GM12878 (cell line): ENCODE results near the gene PLEKHM2. TPM values are rescaled to one million over a fixed set of nuclear protein-coding genes. Genes with fewer than 3 reads are reported as not detected.

Source experiments
- ATAC-seq: fragments of 200-7000 bp; cut with Tn5 transposase; 3 replicates; pipeline ENCODE4 v1.9.1; 2020; ENCODE audit warnings: mild to moderate bottlenecking, moderate library complexity
- BruUV-seq: library from RNA; stranded (reverse); fragments of 400-500 nt; replicated peaks from 2 replicates; lab custom pipeline; 2021; lab: Mats Ljungman, UMichigan
- CTCF ChIA-PET: fragments of 300-600 bp; sonication (Branson Sonifier 250); formaldehyde crosslinking; extraction: SDS; loops from one replicate; lab custom pipeline; 2021; ENCODE audit warnings: inconsistent platforms; lab: Yijun Ruan, JAX
- POLR2A ChIA-PET: fragments of 350-600 bp; formaldehyde crosslinking; extraction: SDS; loops from one replicate; lab custom pipeline; 2021; ENCODE audit warnings: inconsistent platforms; lab: Charles Lee
- RAD21 ChIA-PET: fragments of 300-600 bp; sonication (Branson Sonifier 250); formaldehyde crosslinking; loops from one replicate; lab custom pipeline; 2023; ENCODE audit warnings: antibody characterized with exemption; ENCODE audit not compliant: unreplicated experiment; lab: Charles Lee
- SMC1A ChIA-PET: fragments of 300-600 bp; sonication (Branson Sonifier 250); formaldehyde crosslinking; loops from one replicate; lab custom pipeline; 2023; ENCODE audit not compliant: unreplicated experiment, uncharacterized antibody; lab: Charles Lee
- DNase-seq: peaks from one replicate; pipeline ENCODE4 v3.0.0-alpha.2; 2011; ENCODE audit warnings: low read depth, low spot score
- FAIRE-seq: peaks from 3 replicates; lab custom pipeline; 2011; peaks lifted over from hg19 to GRCh38; lab: Jason Lieb, UNC
- H2AFZ ChIP-seq: 2 replicates; pipeline ENCODE4 v1.6.0; 2011; ENCODE audit warnings: low read depth, low read length, control low read depth; ENCODE audit not compliant: control insufficient read depth
- H3K27ac ChIP-seq: 2 replicates; pipeline ENCODE4 v1.5.1; 2011; ENCODE audit warnings: control low read depth; ENCODE audit not compliant: control insufficient read depth, insufficient read depth
- H3K27me3 ChIP-seq, 2 experiments: replicated peaks in 1 of 2; 2 replicates each; pipeline versions ENCODE4 v1.6.0 to v1.6.1; 2011; ENCODE audit warnings: low read length in 1 of 2; ENCODE audit not compliant: control insufficient read depth in 2 of 2, insufficient read depth in 2 of 2
- H3K36me3 ChIP-seq, 2 experiments: 2 replicates each; pipeline ENCODE4 v1.5.1; 2011; ENCODE audit warnings: low read length in 1 of 2; ENCODE audit not compliant: control insufficient read depth in 2 of 2, insufficient read depth in 2 of 2
- H3K4me1 ChIP-seq: 2 replicates; pipeline ENCODE4 v1.6.1; 2011; ENCODE audit warnings: mild to moderate bottlenecking, low read length, moderate library complexity, mixed read lengths; ENCODE audit not compliant: control insufficient read depth, insufficient read depth
- H3K4me2 ChIP-seq: 2 replicates; pipeline ENCODE4 v1.6.0; 2011; ENCODE audit warnings: control low read depth; ENCODE audit not compliant: control insufficient read depth, insufficient read depth
- H3K4me3 ChIP-seq: fragments of 200-600 bp; sonication (generic); 2 replicates; pipeline ENCODE4 v1.5.1; 2016
- H3K79me2 ChIP-seq: 2 replicates; pipeline ENCODE4 v1.6.0; 2011; ENCODE audit warnings: low read length; ENCODE audit not compliant: control insufficient read depth, insufficient read depth
- H3K9ac ChIP-seq: 2 replicates; pipeline ENCODE4 v1.8.0; 2011; ENCODE audit warnings: low read length, control low read depth, mixed read lengths; ENCODE audit not compliant: control insufficient read depth, insufficient read depth
- H3K9me3 ChIP-seq: replicated peaks from 3 replicates; pipeline ENCODE4 v1.5.1; 2011; ENCODE audit warnings: mild to moderate bottlenecking, low read length; ENCODE audit not compliant: control insufficient read depth, insufficient read depth
- H4K20me1 ChIP-seq: 2 replicates; pipeline ENCODE4 v1.6.0; 2011; ENCODE audit not compliant: control insufficient read depth, insufficient read depth
- IRF5 ChIP-seq: fragments of 450-650 bp; IDR thresholded peaks from 2 replicates; pipeline ENCODE4 v1.6.1; 2017; ENCODE audit warnings: borderline replicate concordance
- NBN ChIP-seq: fragments of 450-650 bp; IDR thresholded peaks from 2 replicates; pipeline ENCODE4 v1.6.1; 2016
- ZBTB11 ChIP-seq: fragments of 450-650 bp; formaldehyde crosslinking; IDR thresholded peaks from 2 replicates; pipeline ENCODE4 v1.5.0; 2022; ENCODE audit warnings: mild to moderate bottlenecking, missing genetic modification characterization
- WGBS: methylation state at CpG from one replicate; pipeline ENCODE4 v1.1.6; 2016; ENCODE audit warnings: low lambda C conversion rate; ENCODE audit not compliant: insufficient replicate concordance, insufficient coverage; ENCODE audit errors: missing lambda C conversion rate; 5-methylcytosine and 5-hydroxymethylcytosine counted together
- in situ Hi-C: fragments of 300-500 bp; cut with MboI; formaldehyde crosslinking; loops from 9 replicates; pipeline ENCODE4 v1.14.3; 2018; ENCODE audit warnings: mixed read lengths
- intact Hi-C: fragments of 100-400 bp; cut with micrococcal nuclease; formaldehyde crosslinking; loops from one replicate; pipeline ENCODE4 v1.14.2; 2022; ENCODE audit not compliant: unreplicated experiment
- polyA plus RNA-seq, 11 experiments: library from polyadenylated mRNA; depleted of rRNA in 4 of 11; unstranded in 6 of 11; stranded (reverse) in 5 of 11; fragments of >200 nt; fragmentation: Nextera tagmentation in 4 of 11; fragmentation: Illumina TruSeq in 1 of 11; extraction: Ambion mirVana in 4 of 11; extraction: Trizol in 1 of 11; gene quantifications; 1 replicate in 1 of 11; 2 replicates in 10 of 11; pipeline versions ENCODE4 v1.2.1 to v1.2.3, GENCODE V29; 2011 to 2016; ENCODE audit warnings: inconsistent platforms in 2 of 11, missing spikeins in 2 of 11, low read depth in 1 of 11
- total RNA-seq, 4 experiments: library from RNA; depleted of rRNA in 3 of 4; stranded (reverse); fragments of >200 nt in 3 of 4; fragmentation: Illumina TruSeq in 1 of 4; extraction: Trizol in 1 of 4; gene quantifications; 2 replicates each; pipeline versions ENCODE4 v1.2.1 to v1.2.3, GENCODE V29; 2013 to 2021
- TF ChIP-seq, protein P1 (sequence below): IDR thresholded peaks from 2 replicates; pipeline ENCODE4 v1.6.1; 2012; ENCODE audit warnings: improper control_type of control experiment, low read depth, low read length; ENCODE audit not compliant: insufficient replicate concordance
- TF ChIP-seq, protein P2 (sequence below): fragments of 450-650 bp; IDR thresholded peaks from 2 replicates; pipeline ENCODE4 v1.6.1; 2017; ENCODE audit warnings: low read depth, mild to moderate bottlenecking, moderate library complexity
- TF ChIP-seq, protein P3 (sequence below): fragments of 450-650 bp; IDR thresholded peaks from 2 replicates; pipeline ENCODE4 v1.6.1; 2017; ENCODE audit warnings: antibody characterized with exemption, mild to moderate bottlenecking, moderate library complexity

The PLEKHM2 gene
- total and polyA plus RNA-seq, 10 of the 15 experiments (the other 5 are each of a cell fraction or from before 2014, with no cell fraction given), result 0.37 to 55.2 (median 19.3) TPM

GRCh38 chr1:15777909-15778707 lies 94.0 kb downstream of the PLEKHM2 start:
- ChIA-PET RAD21 (interaction anchor here (0.6 to 0.8 kb wide), 2 partner anchors 14 to 17 kb away, joined by 3 read pairs; no protein-coding TSS in a partner anchor), SMC1A (no interaction called here), POLR2A (interaction anchor here (0.6 kb wide), 3 partner anchors 13 to 160 kb away, joined by 3 to 6 read pairs (median 4); no protein-coding TSS in a partner anchor), CTCF (interaction anchor here (0.7 to 1.3 kb wide), 4 partner anchors 11 to 151 kb away, joined by 3 to 5 read pairs (median 4); no protein-coding TSS in a partner anchor)
- Histone ChIP-seq H2AFZ (no peak overlapping the region), H4K20me1 (no peaks in the 10 kb centered on the region), H3K4me3 (no peak overlapping the region), H3K79me2 (no peaks in the 10 kb centered on the region), H3K27ac (no peak overlapping the region), H3K9me3 (no peaks in the 10 kb centered on the region), H3K9ac (no peak overlapping the region), H3K4me1 (no peaks in the 10 kb centered on the region), H3K27me3 (no peaks in the 10 kb centered on the region), H3K36me3 (no peaks in the 10 kb centered on the region), H3K4me2 (no peak overlapping the region)
- no peak for DNase-seq
- intact Hi-C loops, result no loop called here
- no peak for FAIRE-seq
- BruUV-seq, result no TSS peak
- 42% methylated on average over 4 of the region's 7 CpGs for WGBS
- in situ Hi-C loops, result no loop called here
- ATAC-seq, result no peak
- TF ChIP-seq IRF5 (no peak), NBN (no peak), ZBTB11 (CRISPR knock-in tag) (no peak)
- TF ChIP-seq, protein P1, sequence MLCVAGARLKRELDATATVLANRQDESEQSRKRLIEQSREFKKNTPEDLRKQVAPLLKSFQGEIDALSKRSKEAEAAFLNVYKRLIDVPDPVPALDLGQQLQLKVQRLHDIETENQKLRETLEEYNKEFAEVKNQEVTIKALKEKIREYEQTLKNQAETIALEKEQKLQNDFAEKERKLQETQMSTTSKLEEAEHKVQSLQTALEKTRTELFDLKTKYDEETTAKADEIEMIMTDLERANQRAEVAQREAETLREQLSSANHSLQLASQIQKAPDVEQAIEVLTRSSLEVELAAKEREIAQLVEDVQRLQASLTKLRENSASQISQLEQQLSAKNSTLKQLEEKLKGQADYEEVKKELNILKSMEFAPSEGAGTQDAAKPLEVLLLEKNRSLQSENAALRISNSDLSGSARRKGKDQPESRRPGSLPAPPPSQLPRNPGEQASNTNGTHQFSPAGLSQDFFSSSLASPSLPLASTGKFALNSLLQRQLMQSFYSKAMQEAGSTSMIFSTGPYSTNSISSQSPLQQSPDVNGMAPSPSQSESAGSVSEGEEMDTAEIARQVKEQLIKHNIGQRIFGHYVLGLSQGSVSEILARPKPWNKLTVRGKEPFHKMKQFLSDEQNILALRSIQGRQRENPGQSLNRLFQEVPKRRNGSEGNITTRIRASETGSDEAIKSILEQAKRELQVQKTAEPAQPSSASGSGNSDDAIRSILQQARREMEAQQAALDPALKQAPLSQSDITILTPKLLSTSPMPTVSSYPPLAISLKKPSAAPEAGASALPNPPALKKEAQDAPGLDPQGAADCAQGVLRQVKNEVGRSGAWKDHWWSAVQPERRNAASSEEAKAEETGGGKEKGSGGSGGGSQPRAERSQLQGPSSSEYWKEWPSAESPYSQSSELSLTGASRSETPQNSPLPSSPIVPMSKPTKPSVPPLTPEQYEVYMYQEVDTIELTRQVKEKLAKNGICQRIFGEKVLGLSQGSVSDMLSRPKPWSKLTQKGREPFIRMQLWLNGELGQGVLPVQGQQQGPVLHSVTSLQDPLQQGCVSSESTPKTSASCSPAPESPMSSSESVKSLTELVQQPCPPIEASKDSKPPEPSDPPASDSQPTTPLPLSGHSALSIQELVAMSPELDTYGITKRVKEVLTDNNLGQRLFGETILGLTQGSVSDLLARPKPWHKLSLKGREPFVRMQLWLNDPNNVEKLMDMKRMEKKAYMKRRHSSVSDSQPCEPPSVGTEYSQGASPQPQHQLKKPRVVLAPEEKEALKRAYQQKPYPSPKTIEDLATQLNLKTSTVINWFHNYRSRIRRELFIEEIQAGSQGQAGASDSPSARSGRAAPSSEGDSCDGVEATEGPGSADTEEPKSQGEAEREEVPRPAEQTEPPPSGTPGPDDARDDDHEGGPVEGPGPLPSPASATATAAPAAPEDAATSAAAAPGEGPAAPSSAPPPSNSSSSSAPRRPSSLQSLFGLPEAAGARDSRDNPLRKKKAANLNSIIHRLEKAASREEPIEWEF, result no peak
- TF ChIP-seq, protein P2, sequence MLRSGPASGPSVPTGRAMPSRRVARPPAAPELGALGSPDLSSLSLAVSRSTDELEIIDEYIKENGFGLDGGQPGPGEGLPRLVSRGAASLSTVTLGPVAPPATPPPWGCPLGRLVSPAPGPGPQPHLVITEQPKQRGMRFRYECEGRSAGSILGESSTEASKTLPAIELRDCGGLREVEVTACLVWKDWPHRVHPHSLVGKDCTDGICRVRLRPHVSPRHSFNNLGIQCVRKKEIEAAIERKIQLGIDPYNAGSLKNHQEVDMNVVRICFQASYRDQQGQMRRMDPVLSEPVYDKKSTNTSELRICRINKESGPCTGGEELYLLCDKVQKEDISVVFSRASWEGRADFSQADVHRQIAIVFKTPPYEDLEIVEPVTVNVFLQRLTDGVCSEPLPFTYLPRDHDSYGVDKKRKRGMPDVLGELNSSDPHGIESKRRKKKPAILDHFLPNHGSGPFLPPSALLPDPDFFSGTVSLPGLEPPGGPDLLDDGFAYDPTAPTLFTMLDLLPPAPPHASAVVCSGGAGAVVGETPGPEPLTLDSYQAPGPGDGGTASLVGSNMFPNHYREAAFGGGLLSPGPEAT, result no peak
- TF ChIP-seq, protein P3, sequence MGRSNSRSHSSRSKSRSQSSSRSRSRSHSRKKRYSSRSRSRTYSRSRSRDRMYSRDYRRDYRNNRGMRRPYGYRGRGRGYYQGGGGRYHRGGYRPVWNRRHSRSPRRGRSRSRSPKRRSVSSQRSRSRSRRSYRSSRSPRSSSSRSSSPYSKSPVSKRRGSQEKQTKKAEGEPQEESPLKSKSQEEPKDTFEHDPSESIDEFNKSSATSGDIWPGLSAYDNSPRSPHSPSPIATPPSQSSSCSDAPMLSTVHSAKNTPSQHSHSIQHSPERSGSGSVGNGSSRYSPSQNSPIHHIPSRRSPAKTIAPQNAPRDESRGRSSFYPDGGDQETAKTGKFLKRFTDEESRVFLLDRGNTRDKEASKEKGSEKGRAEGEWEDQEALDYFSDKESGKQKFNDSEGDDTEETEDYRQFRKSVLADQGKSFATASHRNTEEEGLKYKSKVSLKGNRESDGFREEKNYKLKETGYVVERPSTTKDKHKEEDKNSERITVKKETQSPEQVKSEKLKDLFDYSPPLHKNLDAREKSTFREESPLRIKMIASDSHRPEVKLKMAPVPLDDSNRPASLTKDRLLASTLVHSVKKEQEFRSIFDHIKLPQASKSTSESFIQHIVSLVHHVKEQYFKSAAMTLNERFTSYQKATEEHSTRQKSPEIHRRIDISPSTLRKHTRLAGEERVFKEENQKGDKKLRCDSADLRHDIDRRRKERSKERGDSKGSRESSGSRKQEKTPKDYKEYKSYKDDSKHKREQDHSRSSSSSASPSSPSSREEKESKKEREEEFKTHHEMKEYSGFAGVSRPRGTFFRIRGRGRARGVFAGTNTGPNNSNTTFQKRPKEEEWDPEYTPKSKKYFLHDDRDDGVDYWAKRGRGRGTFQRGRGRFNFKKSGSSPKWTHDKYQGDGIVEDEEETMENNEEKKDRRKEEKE, result no peak
